ENCODE results near the gene FAM3C.
"Not testable (repeated sequence)": the region's sequence is repeated elsewhere in the genome, so short reads cannot be mapped to it uniquely, and the experiment has no call there.

FAM3C gene

GRCh38 chr7:121428855-121429489 lies 32.9 kb upstream of the FAM3C start:
- Histone ChIP-seq H3K4me3 (ENCODE audit: control insufficient read depth in 1 of 7, extremely low read depth in 1 of 7, insufficient read depth in 4 of 7, low read depth in 2 of 7, low read length in 6 of 7) (no peak overlapping the region), H3K36me3 (ENCODE audit: control insufficient read depth in 4 of 4, insufficient read depth in 4 of 4, low read length in 3 of 4) (no peaks in the 10 kb centered on the region), H3K9me3 (ENCODE audit: control extremely low read depth in 1 of 5, control insufficient read depth in 4 of 5, insufficient read depth in 2 of 5, low read depth in 1 of 5, low read length in 4 of 5) (no peaks in the 10 kb centered on the region), H3K27ac (ENCODE audit: insufficient read depth in 1 of 2, low read depth in 1 of 2, low read length in 2 of 2, poor library complexity in 1 of 2, severe bottlenecking in 2 of 2) (no peak overlapping the region), H3K4me1 (ENCODE audit: control extremely low read depth in 1 of 4, control insufficient read depth in 4 of 4, insufficient read depth in 4 of 4, low read length in 3 of 4) (no peaks in the 10 kb centered on the region), H3K27me3 (replicated peaks in 2 of 5; ENCODE audit: control insufficient read depth in 4 of 5, insufficient read depth in 5 of 5, low read length in 4 of 5) (no peaks in the 10 kb centered on the region)
- WGBS (ENCODE audit: insufficient coverage), result no CpG with 5 or more reads among the region's 4 CpGs
- POLR2A ChIA-PET, result no interaction called here
- CTCF ChIA-PET, result no interaction called here
- no peak for DNase-seq

- 98% methylated on average over 10 of the region's 17 CpGs for WGBS (ENCODE audit: insufficient coverage)
- CTCF ChIA-PET, POLR2A ChIA-PET: not testable (repeated sequence)
Measured at GRCh38 chr7:121421743-121422142, 25.6 kb upstream of the FAM3C start.

GRCh38 chr7:121420976-121421375 lies 24.9 kb upstream of the FAM3C start:
- 0% methylated on average over 1 of the region's 3 CpGs for WGBS (ENCODE audit: insufficient coverage)
- no peaks in the 10 kb centered on the region for H3K27me3 ChIP-seq (replicated peaks in 2 of 5; ENCODE audit: control insufficient read depth in 4 of 5, insufficient read depth in 5 of 5, low read length in 4 of 5)
- H3K4me3 ChIP-seq (ENCODE audit: control insufficient read depth in 1 of 7, extremely low read depth in 1 of 7, insufficient read depth in 4 of 7, low read depth in 2 of 7, low read length in 6 of 7), result no peak overlapping the region
- DNase-seq, result no peak
- no peak overlapping the region for H3K27ac ChIP-seq (ENCODE audit: insufficient read depth in 1 of 2, low read depth in 1 of 2, low read length in 2 of 2, poor library complexity in 1 of 2, severe bottlenecking in 2 of 2)
- POLR2A ChIA-PET, result no interaction called here
- H3K36me3 ChIP-seq (ENCODE audit: control insufficient read depth in 4 of 4, insufficient read depth in 4 of 4, low read length in 3 of 4), result no peaks in the 10 kb centered on the region
- H3K9me3 ChIP-seq (ENCODE audit: control extremely low read depth in 1 of 5, control insufficient read depth in 4 of 5, insufficient read depth in 2 of 5, low read depth in 1 of 5, low read length in 4 of 5), result no peaks in the 10 kb centered on the region
- CTCF ChIA-PET, result no interaction called here
- H3K4me1 ChIP-seq (ENCODE audit: control extremely low read depth in 1 of 4, control insufficient read depth in 4 of 4, insufficient read depth in 4 of 4, low read length in 3 of 4), result no peaks in the 10 kb centered on the region

More at GRCh38 chr7:121421743-121422142, 25.6 kb upstream of the FAM3C start:
- not testable (repeated sequence) for H3K27ac ChIP-seq (ENCODE audit: insufficient read depth in 1 of 2, low read depth in 1 of 2, low read length in 2 of 2, poor library complexity in 1 of 2, severe bottlenecking in 2 of 2); H3K27me3 ChIP-seq (replicated peaks in 2 of 5; ENCODE audit: control insufficient read depth in 4 of 5, insufficient read depth in 5 of 5, low read length in 4 of 5); DNase-seq; H3K36me3 ChIP-seq (ENCODE audit: control insufficient read depth in 4 of 4, insufficient read depth in 4 of 4, low read length in 3 of 4); H3K9me3 ChIP-seq (ENCODE audit: control extremely low read depth in 1 of 5, control insufficient read depth in 4 of 5, insufficient read depth in 2 of 5, low read depth in 1 of 5, low read length in 4 of 5); H3K4me1 ChIP-seq (ENCODE audit: control extremely low read depth in 1 of 4, control insufficient read depth in 4 of 4, insufficient read depth in 4 of 4, low read length in 3 of 4); H3K4me3 ChIP-seq (ENCODE audit: control insufficient read depth in 1 of 7, extremely low read depth in 1 of 7, insufficient read depth in 4 of 7, low read depth in 2 of 7, low read length in 6 of 7)

- Histone ChIP-seq H3K4me1 (ENCODE audit: control extremely low read depth in 1 of 4, control insufficient read depth in 4 of 4, insufficient read depth in 4 of 4, low read length in 3 of 4) (no peaks in the 10 kb centered on the region), H3K27me3 (replicated peaks in 2 of 5; ENCODE audit: control insufficient read depth in 4 of 5, insufficient read depth in 5 of 5, low read length in 4 of 5) (no peaks in the 10 kb centered on the region), H3K4me3 (ENCODE audit: control insufficient read depth in 1 of 7, extremely low read depth in 1 of 7, insufficient read depth in 4 of 7, low read depth in 2 of 7, low read length in 6 of 7) (no peak overlapping the region), H3K36me3 (ENCODE audit: control insufficient read depth in 4 of 4, insufficient read depth in 4 of 4, low read length in 3 of 4) (no peaks in the 10 kb centered on the region), H3K9me3 (ENCODE audit: control extremely low read depth in 1 of 5, control insufficient read depth in 4 of 5, insufficient read depth in 2 of 5, low read depth in 1 of 5, low read length in 4 of 5) (no peaks in the 10 kb centered on the region), H3K27ac (ENCODE audit: insufficient read depth in 1 of 2, low read depth in 1 of 2, low read length in 2 of 2, poor library complexity in 1 of 2, severe bottlenecking in 2 of 2) (no peak overlapping the region)
- 71% methylated on average over 6 of the region's 6 CpGs for WGBS (ENCODE audit: insufficient coverage)
- ChIA-PET CTCF (no interaction called here), POLR2A (no interaction called here)
- no peak for DNase-seq
Measured at GRCh38 chr7:121419201-121420148, 23.4 kb upstream of the FAM3C start.

- CTCF ChIA-PET, result no interaction called here
- H3K4me1 ChIP-seq (ENCODE audit: control extremely low read depth in 1 of 4, control insufficient read depth in 4 of 4, insufficient read depth in 4 of 4, low read length in 3 of 4), result no peaks in the 10 kb centered on the region
- POLR2A ChIA-PET, result no interaction called here
- H3K36me3 ChIP-seq (ENCODE audit: control insufficient read depth in 4 of 4, insufficient read depth in 4 of 4, low read length in 3 of 4), result no peaks in the 10 kb centered on the region
- no CpG with 5 or more reads among the region's 1 CpG for WGBS (ENCODE audit: insufficient coverage)
- DNase-seq, result no peak
- no peaks in the 10 kb centered on the region for H3K27me3 ChIP-seq (replicated peaks in 2 of 5; ENCODE audit: control insufficient read depth in 4 of 5, insufficient read depth in 5 of 5, low read length in 4 of 5)
- no peak overlapping the region for H3K27ac ChIP-seq (ENCODE audit: insufficient read depth in 1 of 2, low read depth in 1 of 2, low read length in 2 of 2, poor library complexity in 1 of 2, severe bottlenecking in 2 of 2)
- H3K9me3 ChIP-seq (ENCODE audit: control extremely low read depth in 1 of 5, control insufficient read depth in 4 of 5, insufficient read depth in 2 of 5, low read depth in 1 of 5, low read length in 4 of 5), result no peaks in the 10 kb centered on the region
- H3K4me3 ChIP-seq (ENCODE audit: control insufficient read depth in 1 of 7, extremely low read depth in 1 of 7, insufficient read depth in 4 of 7, low read depth in 2 of 7, low read length in 6 of 7), result no peak overlapping the region
Measured at GRCh38 chr7:121416533-121416932, 20.4 kb upstream of the FAM3C start.

- no peak for DNase-seq
- WGBS (ENCODE audit: insufficient coverage), result no CpG with 5 or more reads among the region's 1 CpG
- Histone ChIP-seq H3K27me3 (replicated peaks in 2 of 5; ENCODE audit: control insufficient read depth in 4 of 5, insufficient read depth in 5 of 5, low read length in 4 of 5) (peaks cover 0 to 2% (median 0%) of the 10 kb centered on the region in 5 experiments), H3K9me3 (ENCODE audit: control extremely low read depth in 1 of 5, control insufficient read depth in 4 of 5, insufficient read depth in 2 of 5, low read depth in 1 of 5, low read length in 4 of 5) (no peaks in the 10 kb centered on the region), H3K4me1 (ENCODE audit: control extremely low read depth in 1 of 4, control insufficient read depth in 4 of 4, insufficient read depth in 4 of 4, low read length in 3 of 4) (no peaks in the 10 kb centered on the region), H3K4me3 (ENCODE audit: control insufficient read depth in 1 of 7, extremely low read depth in 1 of 7, insufficient read depth in 4 of 7, low read depth in 2 of 7, low read length in 6 of 7) (no peak overlapping the region), H3K27ac (ENCODE audit: insufficient read depth in 1 of 2, low read depth in 1 of 2, low read length in 2 of 2, poor library complexity in 1 of 2, severe bottlenecking in 2 of 2) (no peak overlapping the region), H3K36me3 (ENCODE audit: control insufficient read depth in 4 of 4, insufficient read depth in 4 of 4, low read length in 3 of 4) (no peaks in the 10 kb centered on the region)
- POLR2A ChIA-PET, result no interaction called here
- CTCF ChIA-PET, result no interaction called here
Measured at GRCh38 chr7:121414436-121414835, 18.3 kb upstream of the FAM3C start.

GRCh38 chr7:121411597-121411979 lies 15.5 kb upstream of the FAM3C start:
- H3K27ac ChIP-seq (ENCODE audit: insufficient read depth in 1 of 2, low read depth in 1 of 2, low read length in 2 of 2, poor library complexity in 1 of 2, severe bottlenecking in 2 of 2), result no peak overlapping the region
- ChIA-PET POLR2A (no interaction called here), CTCF (no interaction called here)
- DNase-seq, result no peak
- peaks cover 0 to 2% (median 0%) of the 10 kb centered on the region in 5 experiments for H3K27me3 ChIP-seq (replicated peaks in 2 of 5; ENCODE audit: control insufficient read depth in 4 of 5, insufficient read depth in 5 of 5, low read length in 4 of 5)
- H3K36me3 ChIP-seq (ENCODE audit: control insufficient read depth in 4 of 4, insufficient read depth in 4 of 4, low read length in 3 of 4), result no peaks in the 10 kb centered on the region
- H3K4me3 ChIP-seq (ENCODE audit: control insufficient read depth in 1 of 7, extremely low read depth in 1 of 7, insufficient read depth in 4 of 7, low read depth in 2 of 7, low read length in 6 of 7), result no peak overlapping the region
- no peaks in the 10 kb centered on the region for H3K9me3 ChIP-seq (ENCODE audit: control extremely low read depth in 1 of 5, control insufficient read depth in 4 of 5, insufficient read depth in 2 of 5, low read depth in 1 of 5, low read length in 4 of 5)
- 90% methylated on average over 3 of the region's 3 CpGs for WGBS (ENCODE audit: insufficient coverage)
- no peaks in the 10 kb centered on the region for H3K4me1 ChIP-seq (ENCODE audit: control extremely low read depth in 1 of 4, control insufficient read depth in 4 of 4, insufficient read depth in 4 of 4, low read length in 3 of 4)
